ENCODE measurements around the gene EEFSEC.
A peak's percentile ranks its signal among the peaks of the same experiment; 100 is the strongest.
"Not testable (repeated sequence)": the region's sequence is repeated elsewhere in the genome, so short reads cannot be mapped to it uniquely, and the experiment has no call there.

Gene EEFSEC

GRCh38 chr3:128144512-128145187 lies 8.6 kb upstream of the EEFSEC start:
- no peaks in the 10 kb centered on the region for H3K9me3 Mint-ChIP-seq
- H3K4me1 Mint-ChIP-seq (ENCODE audit: low read depth), result no peaks in the 10 kb centered on the region
- H3K27ac Mint-ChIP-seq, result no peak overlapping the region
- H3K36me3 Mint-ChIP-seq (ENCODE audit: low read depth), result no peaks in the 10 kb centered on the region
- no peak overlapping the region for H3K4me3 Mint-ChIP-seq
- H3K27me3 Mint-ChIP-seq (ENCODE audit: low read depth), result peaks cover 3% of the 10 kb centered on the region

- Mint-ChIP-seq H3K9me3 (no peaks in the 10 kb centered on the region), H3K36me3 (ENCODE audit: low read depth) (no peaks in the 10 kb centered on the region), H3K4me3 (no peak overlapping the region), H3K27ac (no peak overlapping the region), H3K4me1 (ENCODE audit: low read depth) (no peaks in the 10 kb centered on the region), H3K27me3 (ENCODE audit: low read depth) (peaks cover 3% of the 10 kb centered on the region)
Measured at GRCh38 chr3:128145279-128145678, 8.0 kb upstream of the EEFSEC start.

- Mint-ChIP-seq H3K4me3 (no peak overlapping the region), H3K9me3 (no peaks in the 10 kb centered on the region), H3K27ac (no peak overlapping the region), H3K4me1 (ENCODE audit: low read depth) (no peaks in the 10 kb centered on the region), H3K27me3 (ENCODE audit: low read depth) (peaks cover 3% of the 10 kb centered on the region), H3K36me3 (ENCODE audit: low read depth) (no peaks in the 10 kb centered on the region)
Measured at GRCh38 chr3:128146201-128146600, 7.1 kb upstream of the EEFSEC start.

GRCh38 chr3:128149650-128150049 lies 3.6 kb upstream of the EEFSEC start:
- Mint-ChIP-seq H3K4me1 (ENCODE audit: low read depth) (peaks cover 12% of the 10 kb centered on the region), H3K9me3 (peaks cover 5% of the 10 kb centered on the region), H3K4me3 (no peak overlapping the region), H3K36me3 (ENCODE audit: low read depth) (no peaks in the 10 kb centered on the region), H3K27ac (no peak overlapping the region), H3K27me3 (ENCODE audit: low read depth) (peaks cover 2% of the 10 kb centered on the region)

GRCh38 chr3:128151758-128152274 lies 1.5 kb upstream of the EEFSEC start:
- H3K27ac Mint-ChIP-seq, result no peak overlapping the region
- peaks cover 5% of the 10 kb centered on the region for H3K36me3 Mint-ChIP-seq (ENCODE audit: low read depth)

GRCh38 chr3:128152419-128153155 lies 694 bp upstream of the EEFSEC start:
- Mint-ChIP-seq H3K4me3 (peak overlapping the region; percentile 93), H3K36me3 (ENCODE audit: low read depth) (peaks cover 8% of the 10 kb centered on the region), H3K9me3 (peaks cover 5% of the 10 kb centered on the region), H3K4me1 (ENCODE audit: low read depth) (peaks cover 23% of the 10 kb centered on the region), H3K27me3 (ENCODE audit: low read depth) (no peaks in the 10 kb centered on the region), H3K27ac (peak overlapping the region; percentile 93)

More at GRCh38 chr3:128151758-128152274, 1.5 kb upstream of the EEFSEC start:
- peaks cover 5% of the 10 kb centered on the region for H3K9me3 Mint-ChIP-seq
- peaks cover 23% of the 10 kb centered on the region for H3K4me1 Mint-ChIP-seq (ENCODE audit: low read depth)
- no peaks in the 10 kb centered on the region for H3K27me3 Mint-ChIP-seq (ENCODE audit: low read depth)
- no peak overlapping the region for H3K4me3 Mint-ChIP-seq

- not testable (repeated sequence) for H3K36me3 Mint-ChIP-seq (ENCODE audit: low read depth); H3K9me3 Mint-ChIP-seq; H3K27me3 Mint-ChIP-seq (ENCODE audit: low read depth)
- H3K4me1 Mint-ChIP-seq (ENCODE audit: low read depth), result peaks cover 23% of the 10 kb centered on the region
- H3K4me3 Mint-ChIP-seq, result peak overlapping the region; percentile 93
- H3K27ac Mint-ChIP-seq, result peak overlapping the region; percentile 61
Measured at GRCh38 chr3:128154354-128154753, 1.1 kb downstream of the EEFSEC start.

- H3K9me3 Mint-ChIP-seq, result peaks cover 5% of the 10 kb centered on the region
- H3K36me3 Mint-ChIP-seq (ENCODE audit: low read depth), result peaks cover 9% of the 10 kb centered on the region
- no peak overlapping the region for H3K27ac Mint-ChIP-seq
- peaks cover 23% of the 10 kb centered on the region for H3K4me1 Mint-ChIP-seq (ENCODE audit: low read depth)
- no peaks in the 10 kb centered on the region for H3K27me3 Mint-ChIP-seq (ENCODE audit: low read depth)
- H3K4me3 Mint-ChIP-seq, result no peak overlapping the region
Measured at GRCh38 chr3:128155616-128156360, 2.5 kb downstream of the EEFSEC start.

GRCh38 chr3:128160661-128161060 lies 7.4 kb downstream of the EEFSEC start:
- H3K36me3 Mint-ChIP-seq (ENCODE audit: low read depth), result peaks cover 10% of the 10 kb centered on the region
- H3K9me3 Mint-ChIP-seq, result no peaks in the 10 kb centered on the region
- no peak overlapping the region for H3K27ac Mint-ChIP-seq
- H3K27me3 Mint-ChIP-seq (ENCODE audit: low read depth), result no peaks in the 10 kb centered on the region
- no peak overlapping the region for H3K4me3 Mint-ChIP-seq
- peaks cover 6% of the 10 kb centered on the region for H3K4me1 Mint-ChIP-seq (ENCODE audit: low read depth)

- Mint-ChIP-seq H3K27ac (no peak overlapping the region), H3K4me1 (ENCODE audit: low read depth) (no peaks in the 10 kb centered on the region), H3K9me3 (no peaks in the 10 kb centered on the region), H3K36me3 (ENCODE audit: low read depth) (peaks cover 2% of the 10 kb centered on the region), H3K4me3 (no peak overlapping the region), H3K27me3 (ENCODE audit: low read depth) (no peaks in the 10 kb centered on the region)
Measured at GRCh38 chr3:128163432-128163831, 10.2 kb downstream of the EEFSEC start.

- Mint-ChIP-seq H3K4me1 (ENCODE audit: low read depth) (no peaks in the 10 kb centered on the region), H3K27ac (no peak overlapping the region), H3K4me3 (no peak overlapping the region), H3K27me3 (ENCODE audit: low read depth) (no peaks in the 10 kb centered on the region), H3K9me3 (no peaks in the 10 kb centered on the region), H3K36me3 (ENCODE audit: low read depth) (peaks cover 1% of the 10 kb centered on the region)
Measured at GRCh38 chr3:128166971-128167453, 13.7 kb downstream of the EEFSEC start.

GRCh38 chr3:128167646-128167972 lies 14.3 kb downstream of the EEFSEC start:
- H3K4me3 Mint-ChIP-seq, result no peak overlapping the region
- no peaks in the 10 kb centered on the region for H3K27me3 Mint-ChIP-seq (ENCODE audit: low read depth)
- peaks cover 1% of the 10 kb centered on the region for H3K36me3 Mint-ChIP-seq (ENCODE audit: low read depth)
- H3K4me1 Mint-ChIP-seq (ENCODE audit: low read depth), result no peaks in the 10 kb centered on the region
- no peaks in the 10 kb centered on the region for H3K9me3 Mint-ChIP-seq
- no peak overlapping the region for H3K27ac Mint-ChIP-seq

GRCh38 chr3:128167973-128168674 lies 14.8 kb downstream of the EEFSEC start:
- Mint-ChIP-seq H3K27me3 (ENCODE audit: low read depth) (no peaks in the 10 kb centered on the region), H3K4me1 (ENCODE audit: low read depth) (no peaks in the 10 kb centered on the region), H3K27ac (no peak overlapping the region), H3K36me3 (ENCODE audit: low read depth) (peaks cover 1% of the 10 kb centered on the region), H3K9me3 (no peaks in the 10 kb centered on the region), H3K4me3 (no peak overlapping the region)

GRCh38 chr3:128168836-128169235 lies 15.6 kb downstream of the EEFSEC start:
- Mint-ChIP-seq H3K4me1 (ENCODE audit: low read depth) (no peaks in the 10 kb centered on the region), H3K4me3 (no peak overlapping the region), H3K9me3 (no peaks in the 10 kb centered on the region), H3K27ac (no peak overlapping the region), H3K36me3 (ENCODE audit: low read depth) (no peaks in the 10 kb centered on the region), H3K27me3 (ENCODE audit: low read depth) (no peaks in the 10 kb centered on the region)

All from T-helper 1 cell treated with Interleukin-12 subunit alpha and Interleukin-12 subunit beta and Interleukin-4 antibody, amounts not matched to agents 30 μg/mL and 1 μg/mL, for 36 hours (primary cell).